ENCODE data around the gene NPTXR.

GRCh38 chr22:38772623-38772873 is 71.3 kb downstream of the NPTXR start:
- TF ChIP-seq CTCF (IDR thresholded peaks at IDR 0.05) (no peak), POLR2A (IDR thresholded peaks at IDR 0.05) (no peak)
